A549 (cell line): ENCODE measurements around the gene PAIP2. TPM values are rescaled to one million over a fixed set of nuclear protein-coding genes. Genes with fewer than 3 reads are reported as not detected.
A peak's percentile ranks its signal among the peaks of the same experiment; 100 is the strongest.
"Not testable (repeated sequence)": the region's sequence is repeated elsewhere in the genome, so short reads cannot be mapped to it uniquely, and the experiment has no call there.

Experiments
- ATAC-seq, 2 experiments: fragments of 200-7000 bp in 1 of 2; fragments of >200 bp in 1 of 2; cut with Nextera tagmentation in 1 of 2; cut with Tn5 transposase in 1 of 2; 3 replicates each; pipeline versions ENCODE4 v1.8.0 to v1.9.1; 2018 to 2020; ENCODE audit warnings: mild to moderate bottlenecking in 1 of 2, moderate library complexity in 1 of 2
- CTCF ChIA-PET: fragments of 300-600 bp; sonication (Branson Sonifier 250); formaldehyde crosslinking; extraction: SDS; loops from one replicate; lab custom pipeline; 2021; ENCODE audit warnings: antibody characterized with exemption, inconsistent platforms; lab: Yijun Ruan, JAX
- POLR2A ChIA-PET: fragments of 350-600 bp; formaldehyde crosslinking; extraction: SDS; loops from one replicate; lab custom pipeline; 2021; ENCODE audit warnings: antibody characterized with exemption, inconsistent platforms; lab: Yijun Ruan, JAX
- DNase-seq, 2 experiments: peaks; one replicate each; pipeline versions ENCODE4 v3.0.0 to v3.0.0-alpha.2; 2011 to 2016; ENCODE audit warnings: low read depth in 1 of 2, low spot score in 1 of 2
- FAIRE-seq: peaks from 2 replicates; lab custom pipeline; 2011; peaks lifted over from hg19 to GRCh38; lab: Jason Lieb, UNC
- H3K27ac ChIP-seq, 2 experiments: fragments of >200 bp; sonication (Bioruptor Twin); formaldehyde crosslinking; 3 replicates each; pipeline ENCODE4 v1.5.1; 2016 to 2017
- H3K4me1 ChIP-seq: fragments of >200 bp; sonication (Bioruptor Twin); formaldehyde crosslinking; 3 replicates; pipeline ENCODE4 v1.6.1; 2016
- H3K4me2 ChIP-seq: fragments of >200 bp; sonication (Bioruptor Twin); formaldehyde crosslinking; 3 replicates; pipeline ENCODE4 v1.6.1; 2016
- H3K4me3 ChIP-seq: fragments of >200 bp; sonication (Bioruptor Twin); formaldehyde crosslinking; 3 replicates; pipeline ENCODE4 v1.5.1; 2016
- H3K9me3 ChIP-seq: fragments of >200 bp; sonication (Bioruptor Twin); formaldehyde crosslinking; 3 replicates; pipeline ENCODE4 v1.6.1; 2016
- BCL3 ChIP-seq: fragments of >200 bp; sonication (Bioruptor Twin); formaldehyde crosslinking; IDR thresholded peaks from 3 replicates; pipeline ENCODE4 v1.6.1; 2016
- BHLHE40 ChIP-seq: IDR thresholded peaks from 2 replicates; pipeline ENCODE4 v1.6.1; 2012; ENCODE audit warnings: low read depth, low read length, inconsistent platforms
- CEBPB ChIP-seq, 2 experiments: fragments of >200 bp in 1 of 2; sonication (Bioruptor Twin) in 1 of 2; formaldehyde crosslinking in 1 of 2; IDR thresholded peaks; 2 replicates each; pipeline ENCODE4 v1.6.1; 2012 to 2016
- CHD2 ChIP-seq: fragments of 150-350 bp; IDR thresholded peaks from 2 replicates; pipeline ENCODE4 v1.6.1; 2014; ENCODE audit warnings: low read length; ENCODE audit not compliant: partially characterized antibody
- E2F6 ChIP-seq: IDR thresholded peaks from 2 replicates; pipeline ENCODE4 v1.6.1; 2012; ENCODE audit warnings: low read depth, borderline replicate concordance
- EP300 ChIP-seq, 2 experiments: fragments of >200 bp; sonication (Bioruptor Twin); formaldehyde crosslinking; IDR thresholded peaks; 2 replicates in 1 of 2; 3 replicates in 1 of 2; pipeline ENCODE4 v1.6.1; 2016 to 2017
- FOSL2 ChIP-seq, 2 experiments: fragments of 450-650 bp in 1 of 2; fragments of >200 bp in 1 of 2; sonication (Bioruptor Twin) in 1 of 2; formaldehyde crosslinking; IDR thresholded peaks; 2 replicates each; pipeline versions ENCODE4 v1.5.0 to v1.6.1; 2016 to 2020; ENCODE audit warnings: mild to moderate bottlenecking in 1 of 2, moderate library complexity in 1 of 2
- FOXS1 ChIP-seq: fragments of 250-450 bp; sonication (Bioruptor Pico); IDR thresholded peaks from 2 replicates; pipeline ENCODE4 v1.5.0; 2020; ENCODE audit warnings: mild to moderate bottlenecking, moderate library complexity
- HOXA7 ChIP-seq: fragments of 250-450 bp; sonication (Bioruptor Pico); IDR thresholded peaks from 2 replicates; pipeline ENCODE4 v1.5.0; 2020; ENCODE audit warnings: mild to moderate bottlenecking, moderate library complexity
- HOXB13 ChIP-seq: fragments of 250-450 bp; sonication (Bioruptor Pico); IDR thresholded peaks from 2 replicates; pipeline ENCODE4 v1.5.0; 2020; ENCODE audit warnings: low read depth, mild to moderate bottlenecking, moderate library complexity
- JUN ChIP-seq, 2 experiments: fragments of >200 bp; sonication (Bioruptor Twin); formaldehyde crosslinking; IDR thresholded peaks; 2 replicates in 1 of 2; 3 replicates in 1 of 2; pipeline ENCODE4 v1.6.1; 2016 to 2017
- MAFK ChIP-seq: fragments of 450-650 bp; IDR thresholded peaks from 2 replicates; pipeline ENCODE4 v1.6.1; 2014; ENCODE audit not compliant: partially characterized antibody
- PHF8 ChIP-seq: fragments of 200-600 bp; sonication (generic); IDR thresholded peaks from 2 replicates; pipeline ENCODE4 v1.6.1; 2016; ENCODE audit warnings: low read depth, mild to moderate bottlenecking, antibody characterized with exemption, moderate library complexity, borderline replicate concordance
- RAD21 ChIP-seq, 2 experiments: fragments of >200 bp in 1 of 2; sonication (Bioruptor Twin) in 1 of 2; formaldehyde crosslinking in 1 of 2; IDR thresholded peaks in 1 of 2; conservative IDR thresholded peaks in 1 of 2; 2 replicates in 1 of 2; 3 replicates in 1 of 2; pipeline ENCODE4 v1.6.1; 2012 to 2018; ENCODE audit warnings: inconsistent platforms in 1 of 2
- RCOR1 ChIP-seq: fragments of 150-350 bp; IDR thresholded peaks from 2 replicates; pipeline ENCODE4 v1.6.1; 2014; ENCODE audit warnings: antibody characterized with exemption, low read length, low read depth
- RFX5 ChIP-seq: fragments of 450-650 bp; IDR thresholded peaks from 2 replicates; pipeline ENCODE4 v1.7.1; 2014; ENCODE audit warnings: antibody characterized with exemption, mild to moderate bottlenecking, moderate library complexity
- RNF2 ChIP-seq: fragments of 200-600 bp; sonication (generic); IDR thresholded peaks from 2 replicates; pipeline ENCODE4 v1.6.1; 2016; ENCODE audit warnings: low read depth, mild to moderate bottlenecking, antibody characterized with exemption, moderate library complexity, borderline replicate concordance
- SMC3 ChIP-seq: fragments of >200 bp; sonication (Bioruptor Twin); formaldehyde crosslinking; IDR thresholded peaks from 3 replicates; pipeline ENCODE4 v1.6.1; 2018; ENCODE audit warnings: inconsistent platforms
- TP53 ChIP-seq: fragments of 250-450 bp; sonication (Bioruptor Pico); IDR thresholded peaks from 2 replicates; pipeline ENCODE4 v1.5.0; 2021; ENCODE audit warnings: mild to moderate bottlenecking, moderate library complexity
- ZFP36 ChIP-seq: fragments of 450-650 bp; IDR thresholded peaks from 2 replicates; pipeline ENCODE4 v1.6.1; 2014; ENCODE audit warnings: borderline replicate concordance; ENCODE audit not compliant: partially characterized antibody
- ZNF302 ChIP-seq: fragments of 250-450 bp; sonication (Bioruptor Pico); IDR thresholded peaks from 2 replicates; pipeline ENCODE4 v1.9.0; 2021; ENCODE audit warnings: inconsistent platforms, mild to moderate bottlenecking, moderate library complexity
- WGBS: methylation state at CpG from one replicate; pipeline ENCODE4 v1.1.6; 2017; ENCODE audit errors: missing lambda C conversion rate; 5-methylcytosine and 5-hydroxymethylcytosine counted together
- polyA plus RNA-seq, 4 experiments: library from polyadenylated mRNA; depleted of rRNA in 3 of 4; stranded (reverse); fragments of >200 nt; fragmentation: RNase III in 1 of 4; extraction: RNeasy Plus Mini Kit Qiagen cat#74134 plus additional on column Dnase treatment in 1 of 4; gene quantifications; 2 replicates in 3 of 4; 3 replicates in 1 of 4; pipeline ENCODE4 v1.2.3, GENCODE V29; 2011 to 2017
- TF ChIP-seq, protein P1 (sequence below): fragments of 250-450 bp; sonication (Bioruptor Pico); IDR thresholded peaks from 2 replicates; pipeline ENCODE4 v1.5.0; 2021; ENCODE audit warnings: mild to moderate bottlenecking, moderate library complexity, borderline replicate concordance

Gene PAIP2
- polyA plus RNA-seq, 2 of the 4 experiments (the other 2 are of a cell fraction): 109 to 128 TPM

DNA sequence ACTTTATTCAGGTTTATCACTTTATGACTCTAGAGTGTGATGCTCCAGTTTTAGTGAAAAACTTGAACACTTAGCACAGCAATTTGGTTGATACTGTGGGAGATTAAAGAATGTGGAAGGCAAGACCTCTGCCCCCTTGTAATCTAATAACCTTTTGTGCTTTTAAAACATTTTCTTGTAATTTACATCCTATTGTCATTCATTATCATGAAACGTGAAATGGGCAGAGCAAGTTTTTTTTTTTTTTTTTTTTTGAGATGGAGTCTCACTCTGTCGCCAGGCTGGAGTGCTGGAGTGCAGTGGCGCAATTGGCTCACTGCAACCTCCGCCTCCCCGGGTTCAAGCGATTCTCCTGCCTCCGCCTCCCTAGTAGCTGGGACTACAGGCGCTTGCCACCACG lies 1.8 kb downstream of the PAIP2 start:
- H3K4me2 ChIP-seq: peak overlapping the region; percentile 94
- no peak overlapping the region for H3K27ac ChIP-seq

DNA sequence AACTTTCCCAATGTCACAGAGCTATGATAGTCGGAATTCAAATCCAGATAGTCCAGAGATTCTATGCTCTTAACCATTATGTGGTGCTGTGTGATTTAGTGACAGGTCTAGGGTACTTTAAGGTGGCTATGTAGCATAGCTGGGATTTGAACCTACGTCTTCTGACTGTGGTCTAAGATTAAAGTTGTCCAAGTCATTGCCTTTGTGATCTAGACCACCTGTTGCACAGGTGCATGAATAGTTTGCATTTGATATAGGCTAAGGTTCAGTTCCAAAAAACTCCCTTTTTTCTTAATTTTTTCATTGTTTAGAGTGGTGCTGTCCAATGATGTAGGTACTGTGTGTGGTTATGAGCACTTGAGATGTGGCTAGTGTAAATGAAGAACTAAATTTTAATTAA lies 2.5 kb downstream of the PAIP2 start:
- Histone ChIP-seq H3K4me2 (peak overlapping the region; percentile 94), H3K4me1 (peaks cover 19% of the 10 kb centered on the region; the same call in 2 of the 3 replicates), H3K4me3 (no peak overlapping the region), H3K9me3 (no peaks in the 10 kb centered on the region), H3K27ac (no peak overlapping the region)
- ATAC-seq (no peak), DNase-seq (no peak), FAIRE-seq (no peak)
- TF ChIP-seq PHF8 (no peak), RNF2 (no peak), HOXA7 (no peak), RFX5 (no peak), BCL3 (no peak), TP53 (CRISPR knock-in tag) (no peak), FOXS1 (no peak), ZFP36 (no peak)
- WGBS: 84% methylated on average over 2 of the region's 2 CpGs
- ChIA-PET POLR2A (interaction anchor here (0.6 kb wide), 1 partner anchor 50 kb away, joined by 3 read pairs; no protein-coding TSS in a partner anchor), CTCF (interaction anchor here (1.4 to 1.6 kb wide), 2 partner anchors 32 to 51 kb away, joined by 3 read pairs; partner anchors contain the start of gene MATR3)

More for the DNA sequence above, 1.8 kb downstream of the PAIP2 start:
- ChIA-PET CTCF (interaction anchor here (1.4 to 1.6 kb wide), 2 partner anchors 32 to 50 kb away, joined by 3 read pairs; partner anchors contain the start of gene MATR3), POLR2A (no interaction called here)
- Histone ChIP-seq H3K4me1 (peaks cover 19% of the 10 kb centered on the region; the same call in 2 of the 3 replicates), H3K4me3 (peak overlapping the region; percentile 81), H3K9me3 (no peaks in the 10 kb centered on the region)
- ATAC-seq: no peak
- WGBS: 92% methylated on average over 9 of the region's 9 CpGs
- no peak for FAIRE-seq
- DNase-seq: no peak
- no peak for TF ChIP-seq HOXB13 (CRISPR knock-in tag)
- TF ChIP-seq BHLHE40: no peak
- TF ChIP-seq CEBPB (IDR thresholded peaks at IDR 0.05): no peak
- TF ChIP-seq EP300 (IDR thresholded peaks at IDR 0.05): no peak
- no peak for TF ChIP-seq E2F6
- no peak for TF ChIP-seq ZNF302 (CRISPR knock-in tag)
- no peak for TF ChIP-seq JUN (IDR thresholded peaks at IDR 0.05)
- TF ChIP-seq RAD21 (conservative IDR thresholded peaks at IDR 0.05 in 1 of 2, IDR thresholded peaks at IDR 0.05 in 1 of 2): no peak
- TF ChIP-seq RCOR1: no peak
- TF ChIP-seq MAFK: no peak
- TF ChIP-seq, protein P1, sequence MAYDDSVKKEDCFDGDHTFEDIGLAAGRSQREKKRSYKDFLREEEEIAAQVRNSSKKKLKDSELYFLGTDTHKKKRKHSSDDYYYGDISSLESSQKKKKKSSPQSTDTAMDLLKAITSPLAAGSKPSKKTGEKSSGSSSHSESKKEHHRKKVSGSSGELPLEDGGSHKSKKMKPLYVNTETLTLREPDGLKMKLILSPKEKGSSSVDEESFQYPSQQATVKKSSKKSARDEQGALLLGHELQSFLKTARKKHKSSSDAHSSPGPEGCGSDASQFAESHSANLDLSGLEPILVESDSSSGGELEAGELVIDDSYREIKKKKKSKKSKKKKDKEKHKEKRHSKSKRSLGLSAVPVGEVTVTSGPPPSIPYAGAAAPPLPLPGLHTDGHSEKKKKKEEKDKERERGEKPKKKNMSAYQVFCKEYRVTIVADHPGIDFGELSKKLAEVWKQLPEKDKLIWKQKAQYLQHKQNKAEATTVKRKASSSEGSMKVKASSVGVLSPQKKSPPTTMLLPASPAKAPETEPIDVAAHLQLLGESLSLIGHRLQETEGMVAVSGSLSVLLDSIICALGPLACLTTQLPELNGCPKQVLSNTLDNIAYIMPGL (CRISPR knock-in tag): no peak
- TF ChIP-seq CHD2: no peak
- no peak for TF ChIP-seq FOSL2 (IDR thresholded peaks at IDR 0.05)
- no peak for TF ChIP-seq FOSL2 (CRISPR knock-in tag; IDR thresholded peaks at IDR 0.05)
- TF ChIP-seq SMC3: no peak

DNA sequence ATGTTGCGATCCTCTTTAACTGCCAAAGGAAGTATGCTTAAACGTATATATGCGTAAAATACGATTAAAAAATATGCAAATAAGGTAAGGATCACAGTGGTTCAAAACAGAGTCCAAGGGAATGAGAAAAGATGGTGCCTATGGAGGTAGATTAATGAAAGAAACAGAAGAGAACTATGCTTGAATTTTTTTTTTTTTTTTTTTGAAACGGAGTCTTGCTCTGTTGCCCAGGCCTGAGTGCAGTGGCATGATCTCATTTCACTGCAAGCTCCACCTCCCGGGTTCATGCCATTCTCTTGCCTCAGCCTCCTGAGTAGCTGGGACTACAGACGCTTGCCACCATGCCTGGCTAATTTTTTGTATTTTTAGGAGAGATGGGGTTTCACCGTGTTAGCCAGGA lies 3.8 kb downstream of the PAIP2 start:
- FAIRE-seq, POLR2A ChIA-PET, H3K27ac ChIP-seq, ATAC-seq, H3K9me3 ChIP-seq, H3K4me2 ChIP-seq, DNase-seq, H3K4me3 ChIP-seq: not testable (repeated sequence)
- peaks cover 19% of the 10 kb centered on the region; the same call in 2 of the 3 replicates for H3K4me1 ChIP-seq
- 93% methylated on average over 8 of the region's 8 CpGs for WGBS
- CTCF ChIA-PET: interaction anchor here (0.7 to 1.1 kb wide), 2 partner anchors 12 to 512 kb away, joined by 3 read pairs; no protein-coding TSS in a partner anchor

- peaks cover 14% of the 10 kb centered on the region; the same call in 2 of the 3 replicates for H3K4me1 ChIP-seq
Observed at GRCh38 chr5:139347863-139348262, 6.2 kb downstream of the PAIP2 start.

More at GRCh38 chr5:139347863-139348262, 6.2 kb downstream of the PAIP2 start:
- not testable (repeated sequence) for H3K9me3 ChIP-seq, H3K27ac ChIP-seq, H3K4me2 ChIP-seq, ATAC-seq, DNase-seq, H3K4me3 ChIP-seq, FAIRE-seq
- 94% methylated on average over 9 of the region's 9 CpGs for WGBS
- POLR2A ChIA-PET: interaction anchor here (0.7 kb wide), 1 partner anchor 67 kb away, joined by 5 read pairs; no protein-coding TSS in a partner anchor
- CTCF ChIA-PET: interaction anchor here (0.6 kb wide), 1 partner anchor 764 kb away, joined by 3 read pairs; no protein-coding TSS in a partner anchor
